Ovary (tissue), 9 donors: ENCODE data around the gene KIF26B. TPM values are rescaled to one million over a fixed set of nuclear protein-coding genes. Genes with fewer than 3 reads are reported as not detected.

ENCODE experiments used
- DNase-seq, 5 donors: peaks; one replicate each; pipeline ENCODE4 v3.0.0-alpha.2; 2019 to 2020
- H3K27ac ChIP-seq, 2 donors: fragments of 200-600 bp; one replicate each; pipeline versions ENCODE4 v1.5.1 to v1.8.0; 2019 to 2022
- H3K27me3 ChIP-seq: fragments of 200-600 bp; one replicate; pipeline ENCODE4 v1.8.0; 2022
- H3K36me3 ChIP-seq: fragments of 200-600 bp; sonication (generic); one replicate; pipeline ENCODE4 v1.5.1; 2019
- H3K4me1 ChIP-seq: one replicate; pipeline ENCODE4 v1.8.1; 2013; ENCODE audit warnings: mild to moderate bottlenecking, moderate library complexity; ENCODE audit not compliant: insufficient read depth
- H3K4me3 ChIP-seq: fragments of 200-600 bp; sonication (generic); one replicate; pipeline ENCODE4 v1.5.1; 2017
- H3K9me3 ChIP-seq, 2 donors: fragments of 200-600 bp in 1 of 2; sonication (generic) in 1 of 2; one replicate each; pipeline versions ENCODE4 v1.5.1 to v1.8.1; 2013 to 2019; ENCODE audit warnings: mild to moderate bottlenecking in 1 of 2, moderate library complexity in 1 of 2
- EP300 ChIP-seq: sonication (generic); formaldehyde crosslinking; IDR thresholded peaks from one replicate; pipeline ENCODE4 v1.6.1; 2017; ENCODE audit warnings: antibody characterized with exemption
- POLR2A ChIP-seq: fragments of 450-650 bp; IDR thresholded peaks from one replicate; pipeline ENCODE4 v1.6.1; 2017; ENCODE audit warnings: antibody characterized with exemption, mild to moderate bottlenecking, moderate library complexity
- WGBS, 3 donors: extraction: QIAGEN DNeasy Blood & Tissue Kit in 1 of 3; methylation state at CpG; one replicate each; pipeline versions ENCODE4 v1.1.5 to v1.1.7; 2013 to 2017; 5-methylcytosine and 5-hydroxymethylcytosine counted together
- intact Hi-C, 4 donors: fragments of 100-400 bp; cut with DNase I; formaldehyde crosslinking; loops; one replicate each; pipeline versions ENCODE4 v1.11.0 to v1.15.1; 2022 to 2023
- polyA plus RNA-seq, 2 donors: library from polyadenylated mRNA; stranded (reverse); fragments of 200-250 nt in 1 of 2; fragments of 350-450 nt in 1 of 2; fragmentation: Illumina TruSeq in 1 of 2; extraction: RNeasy Lipid Tissue Mini Kit (QIAGEN cat#74804) in 1 of 2; gene quantifications; one replicate each; pipeline ENCODE4 v1.2.3, GENCODE V29; 2013 to 2014
- total RNA-seq, 7 donors: library from RNA; depleted of rRNA in 2 of 7; stranded (reverse); fragments of >200 nt in 2 of 7; fragmentation: NEBNext Ultra II Directional in 3 of 7; extraction: Animal tissue kit (Norgen Biotek cat#: 25700) in 3 of 7; gene quantifications; one replicate each; pipeline versions ENCODE4 v1.1.0 to v1.2.4, GENCODE V29; 2016 to 2023
- TF ChIP-seq, protein P1 (sequence below), 3 donors: fragments of 450-650 bp in 2 of 3; fragments of 200-600 bp in 1 of 3; IDR thresholded peaks; one replicate each; pipeline versions ENCODE4 v1.5.1 to v1.8.0; 2016 to 2022; ENCODE audit warnings: antibody characterized with exemption in 3 of 3, mild to moderate bottlenecking in 1 of 3
- donor health status: DM: no; HTN: no; CAD: no; lungs with moderate emphysema.
- donor health status: DM: no; HTN: no; CAD: no.
- donor health status: Bipolar disorder and iron deficiency.
- donor health status: DM: yes; HTN: yes; CAD: no.
- donor health status: DM: no; HTN: no; CAD: no.
- donor health status: DM: yes; HTN: yes; CAD: no.

KIF26B gene
- total and polyA plus RNA-seq, 9 donors: 0.28 to 4.0 (median 0.54) TPM

- H3K4me3 ChIP-seq: no peak overlapping the region
- H3K27ac ChIP-seq: no peak overlapping the region
- H3K27me3 ChIP-seq: no peaks in the 10 kb centered on the region
- TF ChIP-seq, protein P1, sequence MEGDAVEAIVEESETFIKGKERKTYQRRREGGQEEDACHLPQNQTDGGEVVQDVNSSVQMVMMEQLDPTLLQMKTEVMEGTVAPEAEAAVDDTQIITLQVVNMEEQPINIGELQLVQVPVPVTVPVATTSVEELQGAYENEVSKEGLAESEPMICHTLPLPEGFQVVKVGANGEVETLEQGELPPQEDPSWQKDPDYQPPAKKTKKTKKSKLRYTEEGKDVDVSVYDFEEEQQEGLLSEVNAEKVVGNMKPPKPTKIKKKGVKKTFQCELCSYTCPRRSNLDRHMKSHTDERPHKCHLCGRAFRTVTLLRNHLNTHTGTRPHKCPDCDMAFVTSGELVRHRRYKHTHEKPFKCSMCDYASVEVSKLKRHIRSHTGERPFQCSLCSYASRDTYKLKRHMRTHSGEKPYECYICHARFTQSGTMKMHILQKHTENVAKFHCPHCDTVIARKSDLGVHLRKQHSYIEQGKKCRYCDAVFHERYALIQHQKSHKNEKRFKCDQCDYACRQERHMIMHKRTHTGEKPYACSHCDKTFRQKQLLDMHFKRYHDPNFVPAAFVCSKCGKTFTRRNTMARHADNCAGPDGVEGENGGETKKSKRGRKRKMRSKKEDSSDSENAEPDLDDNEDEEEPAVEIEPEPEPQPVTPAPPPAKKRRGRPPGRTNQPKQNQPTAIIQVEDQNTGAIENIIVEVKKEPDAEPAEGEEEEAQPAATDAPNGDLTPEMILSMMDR (IDR thresholded peaks at IDR 0.05): no peak
- TF ChIP-seq POLR2A (no peak), EP300 (no peak)
- intact Hi-C loops: no loop called here
- no peaks in the 10 kb centered on the region for H3K4me1 ChIP-seq
- DNase-seq: no peak
- H3K36me3 ChIP-seq: no peaks in the 10 kb centered on the region
- H3K9me3 ChIP-seq: no peaks in the 10 kb centered on the region
- WGBS, 3 donors: 88 to 92% (median 90%) methylated on average over 2 of the region's 2 CpGs
Observed at GRCh38 chr1:245454051-245454450, 299.3 kb downstream of the KIF26B start.

DNA sequence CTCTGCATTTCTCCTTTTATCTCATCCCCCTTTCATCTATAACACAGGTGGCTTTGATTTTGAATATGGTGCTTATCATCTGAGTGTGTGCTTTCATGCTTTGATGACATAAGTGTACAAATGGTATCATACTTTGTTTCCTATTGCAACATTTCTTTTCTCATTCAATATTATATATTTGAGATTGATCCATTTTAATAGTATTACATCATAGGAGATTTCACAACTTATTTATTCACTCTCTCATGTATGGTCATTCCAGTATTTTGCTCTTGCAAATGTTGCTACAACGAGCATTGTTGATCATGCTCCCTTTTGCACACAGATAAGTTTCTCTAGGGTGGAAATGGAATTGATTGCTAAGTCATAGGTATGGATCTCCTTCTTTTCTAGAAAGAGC, 302.8 kb downstream of the KIF26B start:
- Histone ChIP-seq H3K4me3 (no peak overlapping the region), H3K36me3 (no peaks in the 10 kb centered on the region), H3K27ac (no peak overlapping the region), H3K27me3 (no peaks in the 10 kb centered on the region), H3K9me3 (no peaks in the 10 kb centered on the region), H3K4me1 (no peaks in the 10 kb centered on the region)
- 80 to 97% (median 82%) methylated on average over 1 of the region's 1 CpG for WGBS, 3 donors
- DNase-seq: no peak
- intact Hi-C loops: no loop called here
- TF ChIP-seq EP300 (no peak), POLR2A (no peak)
- TF ChIP-seq, protein P1 (IDR thresholded peaks at IDR 0.05): no peak

DNA sequence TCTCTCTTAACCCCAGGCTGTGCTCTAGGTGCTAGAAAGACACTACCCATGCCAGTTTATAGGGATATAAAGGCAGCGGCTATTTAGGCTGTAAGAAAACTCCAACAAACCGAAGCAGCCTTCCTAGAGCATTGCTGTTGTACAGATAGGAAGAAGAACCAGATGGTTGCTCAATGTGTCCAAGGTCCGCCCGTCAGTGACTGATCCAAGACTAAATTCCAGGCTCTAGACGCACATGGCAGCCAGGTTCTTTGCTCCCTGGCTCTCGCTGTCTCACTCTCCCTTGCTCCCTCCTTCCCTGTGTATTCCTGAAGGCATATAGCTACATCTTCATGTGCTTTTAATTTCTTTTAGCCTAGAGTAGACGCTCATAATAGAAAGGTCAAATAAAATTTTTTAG, 303.4 kb downstream of the KIF26B start:
- intact Hi-C loops: no loop called here
- 78 to 95% (median 80%) methylated on average over 7 of the region's 7 CpGs for WGBS, 3 donors
- Histone ChIP-seq H3K27ac (no peak overlapping the region), H3K36me3 (no peaks in the 10 kb centered on the region), H3K4me3 (no peak overlapping the region), H3K27me3 (no peaks in the 10 kb centered on the region), H3K4me1 (no peaks in the 10 kb centered on the region), H3K9me3 (no peaks in the 10 kb centered on the region)
- TF ChIP-seq POLR2A (no peak), EP300 (no peak)
- TF ChIP-seq, protein P1 (IDR thresholded peaks at IDR 0.05): no peak
- no peak for DNase-seq

DNA sequence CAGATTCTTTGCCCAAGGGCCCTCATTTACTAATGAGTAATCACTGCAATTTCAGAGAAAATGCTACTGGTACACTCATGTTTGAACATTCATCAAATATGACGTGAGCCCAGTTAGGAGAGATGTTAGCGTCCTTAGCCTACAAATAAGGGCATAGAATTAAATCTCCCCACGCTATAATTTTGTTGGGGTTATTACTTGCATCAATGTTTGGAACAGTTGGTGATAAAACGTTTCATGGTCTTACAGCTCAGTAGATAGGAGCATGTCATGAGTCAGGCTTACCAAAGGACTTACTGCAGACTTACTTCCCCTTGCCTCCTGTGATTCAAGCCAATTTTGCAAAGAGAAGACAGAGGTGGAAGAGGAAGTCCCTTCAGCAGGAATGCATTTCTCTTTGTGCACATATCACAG, 304.0 kb downstream of the KIF26B start:
- Histone ChIP-seq H3K27me3 (no peaks in the 10 kb centered on the region), H3K4me1 (no peaks in the 10 kb centered on the region), H3K36me3 (no peaks in the 10 kb centered on the region), H3K4me3 (no peak overlapping the region), H3K27ac (no peak overlapping the region), H3K9me3 (no peaks in the 10 kb centered on the region)
- TF ChIP-seq POLR2A (no peak), EP300 (no peak)
- TF ChIP-seq, protein P1 (IDR thresholded peaks at IDR 0.05): no peak
- 68 to 75% (median 73%) methylated on average over 4 of the region's 4 CpGs for WGBS, 3 donors
- intact Hi-C loops: no loop called here
- no peak for DNase-seq
